ENCODE data around the gene DLG2. TPM values are rescaled to one million over a fixed set of nuclear protein-coding genes. Genes with fewer than 3 reads are reported as not detected.

The DLG2 gene
- total RNA-seq, 1 donor from 2014 or later = 6.7 TPM

GRCh38 chr11:84140386-84141169 is 1486.6 kb downstream of the DLG2 start:
- TF ChIP-seq, protein P1, sequence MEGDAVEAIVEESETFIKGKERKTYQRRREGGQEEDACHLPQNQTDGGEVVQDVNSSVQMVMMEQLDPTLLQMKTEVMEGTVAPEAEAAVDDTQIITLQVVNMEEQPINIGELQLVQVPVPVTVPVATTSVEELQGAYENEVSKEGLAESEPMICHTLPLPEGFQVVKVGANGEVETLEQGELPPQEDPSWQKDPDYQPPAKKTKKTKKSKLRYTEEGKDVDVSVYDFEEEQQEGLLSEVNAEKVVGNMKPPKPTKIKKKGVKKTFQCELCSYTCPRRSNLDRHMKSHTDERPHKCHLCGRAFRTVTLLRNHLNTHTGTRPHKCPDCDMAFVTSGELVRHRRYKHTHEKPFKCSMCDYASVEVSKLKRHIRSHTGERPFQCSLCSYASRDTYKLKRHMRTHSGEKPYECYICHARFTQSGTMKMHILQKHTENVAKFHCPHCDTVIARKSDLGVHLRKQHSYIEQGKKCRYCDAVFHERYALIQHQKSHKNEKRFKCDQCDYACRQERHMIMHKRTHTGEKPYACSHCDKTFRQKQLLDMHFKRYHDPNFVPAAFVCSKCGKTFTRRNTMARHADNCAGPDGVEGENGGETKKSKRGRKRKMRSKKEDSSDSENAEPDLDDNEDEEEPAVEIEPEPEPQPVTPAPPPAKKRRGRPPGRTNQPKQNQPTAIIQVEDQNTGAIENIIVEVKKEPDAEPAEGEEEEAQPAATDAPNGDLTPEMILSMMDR (IDR thresholded peaks at IDR 0.05; ENCODE audit: unreplicated experiment) = no peak

DNA sequence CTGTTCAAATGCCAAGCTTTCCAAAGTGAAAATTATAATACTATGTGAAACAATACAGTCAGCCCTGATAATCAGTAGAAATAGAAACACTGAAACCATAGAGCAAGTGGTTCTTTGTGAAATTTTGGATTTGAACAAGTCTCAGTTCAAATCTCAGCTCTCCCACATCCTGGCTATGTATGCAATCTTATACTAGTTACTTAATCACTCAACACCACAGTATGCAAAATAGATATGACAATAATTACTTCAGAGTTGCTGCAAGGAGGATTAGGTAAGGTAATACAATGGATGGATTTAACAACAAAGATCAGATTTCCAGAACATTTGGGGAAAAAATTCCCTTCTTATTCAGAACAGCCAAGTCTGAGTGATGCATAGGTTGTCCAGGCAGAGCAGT is 1489.2 kb downstream of the DLG2 start:
- Mint-ChIP-seq H3K9me3 (no peaks in the 10 kb centered on the region), H3K4me3 (no peak overlapping the region), H3K4me1 (peaks cover 2% of the 10 kb centered on the region), H3K27ac (no peak overlapping the region), H3K36me3 (no peaks in the 10 kb centered on the region), H3K27me3 (ENCODE audit: low read depth) (no peaks in the 10 kb centered on the region)
- TF ChIP-seq, protein P1 (IDR thresholded peaks at IDR 0.05; ENCODE audit: unreplicated experiment) = no peak
- no peak for DNase-seq (ENCODE audit: low spot score in 2 of 2, unreplicated experiment in 2 of 2)

More at GRCh38 chr11:84140386-84141169, 1486.6 kb downstream of the DLG2 start:
- Mint-ChIP-seq H3K36me3 (no peaks in the 10 kb centered on the region), H3K4me3 (no peak overlapping the region), H3K9me3 (no peaks in the 10 kb centered on the region), H3K27ac (no peak overlapping the region), H3K27me3 (ENCODE audit: low read depth) (no peaks in the 10 kb centered on the region), H3K4me1 (peaks cover 9% of the 10 kb centered on the region)
- no peak for DNase-seq (ENCODE audit: low spot score in 2 of 2, unreplicated experiment in 2 of 2)

GRCh38 chr11:84137505-84137904 is 1489.6 kb downstream of the DLG2 start:
- H3K27me3 Mint-ChIP-seq (ENCODE audit: low read depth) = no peaks in the 10 kb centered on the region
- no peak overlapping the region for H3K4me3 Mint-ChIP-seq
- H3K9me3 Mint-ChIP-seq = no peaks in the 10 kb centered on the region
- peaks cover 2% of the 10 kb centered on the region for H3K4me1 Mint-ChIP-seq
- no peak overlapping the region for H3K27ac Mint-ChIP-seq
- no peaks in the 10 kb centered on the region for H3K36me3 Mint-ChIP-seq
- no peak for DNase-seq (ENCODE audit: low spot score in 2 of 2, unreplicated experiment in 2 of 2)
- TF ChIP-seq, protein P1 (IDR thresholded peaks at IDR 0.05; ENCODE audit: unreplicated experiment) = no peak

DNA sequence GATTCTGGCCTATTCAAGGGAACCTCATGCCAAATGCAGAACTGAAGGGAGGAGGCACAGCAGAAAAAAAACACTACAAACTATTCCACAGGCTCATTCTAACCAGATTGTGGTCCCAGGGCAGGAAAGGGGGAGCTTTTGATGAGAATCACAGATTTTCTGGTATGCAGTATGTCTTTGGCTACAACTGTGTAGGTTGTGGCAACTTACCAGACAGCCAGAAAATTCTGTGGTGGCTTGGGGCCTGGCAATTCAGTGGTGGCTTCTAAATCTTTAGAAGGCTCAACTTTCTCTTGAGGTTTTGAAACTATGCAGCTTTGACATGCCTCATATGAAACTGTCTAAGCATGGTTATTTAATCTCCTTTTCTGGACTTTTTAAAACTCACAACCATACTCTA is 1490.2 kb downstream of the DLG2 start:
- TF ChIP-seq, protein P1 (IDR thresholded peaks at IDR 0.05; ENCODE audit: unreplicated experiment) = no peak
- H3K4me1 Mint-ChIP-seq = peaks cover 2% of the 10 kb centered on the region
- DNase-seq (ENCODE audit: low spot score in 2 of 2, unreplicated experiment in 2 of 2) = no peak
- H3K4me3 Mint-ChIP-seq = no peak overlapping the region
- H3K27ac Mint-ChIP-seq = no peak overlapping the region
- H3K36me3 Mint-ChIP-seq = no peaks in the 10 kb centered on the region
- H3K27me3 Mint-ChIP-seq (ENCODE audit: low read depth) = no peaks in the 10 kb centered on the region
- H3K9me3 Mint-ChIP-seq = no peaks in the 10 kb centered on the region

DNA sequence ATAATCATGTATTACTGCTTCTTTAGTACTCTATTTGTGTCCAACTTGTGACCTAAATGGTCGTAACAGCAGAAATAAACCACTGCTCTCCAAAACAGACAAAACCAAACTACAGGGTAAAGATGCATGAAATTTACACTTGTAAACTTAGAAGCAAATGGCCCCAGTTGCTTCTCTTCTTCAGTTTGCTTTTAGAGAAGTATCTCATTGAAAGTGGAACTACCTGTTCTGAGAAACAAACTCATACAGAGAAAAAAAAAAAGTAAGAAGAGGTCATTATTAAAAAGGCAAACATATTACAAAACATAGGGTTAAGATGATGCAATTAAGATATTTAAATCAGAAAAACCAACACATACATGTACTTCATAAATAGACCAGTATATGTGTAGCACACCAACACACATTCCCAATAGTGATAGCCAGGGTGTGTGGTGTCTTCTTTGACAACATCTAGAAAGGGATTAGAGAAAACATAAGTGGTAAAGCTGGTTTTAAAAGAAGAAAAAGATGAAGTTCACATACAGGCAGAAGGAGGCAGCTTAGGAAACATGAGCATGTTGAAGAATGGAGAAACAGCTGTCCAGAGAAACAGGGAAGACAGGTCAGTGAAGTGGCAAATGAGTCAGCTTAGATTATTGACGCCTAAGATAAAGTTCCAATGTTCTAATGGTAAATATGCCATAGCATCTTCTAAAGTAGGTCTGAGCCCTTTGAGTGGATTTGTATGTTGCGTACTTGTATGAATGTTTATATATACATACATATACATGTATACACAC is 1496.3 kb downstream of the DLG2 start:
- H3K9me3 Mint-ChIP-seq = no peaks in the 10 kb centered on the region
- H3K27me3 Mint-ChIP-seq (ENCODE audit: low read depth) = no peaks in the 10 kb centered on the region
- H3K4me3 Mint-ChIP-seq = no peak overlapping the region
- no peaks in the 10 kb centered on the region for H3K36me3 Mint-ChIP-seq
- no peak for DNase-seq (ENCODE audit: low spot score in 2 of 2, unreplicated experiment in 2 of 2)
- no peak overlapping the region for H3K27ac Mint-ChIP-seq
- no peaks in the 10 kb centered on the region for H3K4me1 Mint-ChIP-seq
- TF ChIP-seq, protein P1 (IDR thresholded peaks at IDR 0.05; ENCODE audit: unreplicated experiment) = no peak

All from mesothelial cell of epicardium (in vitro differentiated cells).